HEK293T (cell line): Measurements from ENCODE around the gene BRD7.

Experiments
- FOXA1 ChIP-seq: fragments of 450-650 bp; IDR thresholded peaks from 2 replicates; pipeline ENCODE4 v1.6.1; 2016; ENCODE audit warnings: mild to moderate bottlenecking
- FOXK2 ChIP-seq: fragments of 450-650 bp; IDR thresholded peaks from 2 replicates; pipeline ENCODE4 v1.6.1; 2016; ENCODE audit warnings: mild to moderate bottlenecking
- FOXM1 ChIP-seq: fragments of 450-650 bp; IDR thresholded peaks from 2 replicates; pipeline ENCODE4 v1.6.1; 2017; ENCODE audit warnings: mild to moderate bottlenecking, borderline replicate concordance
- HDGF ChIP-seq: fragments of 450-650 bp; IDR thresholded peaks from 2 replicates; pipeline ENCODE4 v1.6.1; 2017; ENCODE audit warnings: antibody characterized with exemption, borderline replicate concordance
- L3MBTL2 ChIP-seq: fragments of 450-650 bp; conservative IDR thresholded peaks from 2 replicates; pipeline ENCODE4 v1.6.1; 2016; ENCODE audit warnings: mild to moderate bottlenecking
- NFRKB ChIP-seq: fragments of 450-650 bp; IDR thresholded peaks from 2 replicates; pipeline ENCODE4 v1.6.1; 2016; ENCODE audit warnings: mild to moderate bottlenecking, moderate library complexity
- SP1 ChIP-seq: fragments of 450-650 bp; IDR thresholded peaks from 2 replicates; pipeline ENCODE4 v1.6.1; 2017
- ZNF384 ChIP-seq: fragments of 450-650 bp; IDR thresholded peaks from 2 replicates; pipeline ENCODE4 v1.6.1; 2016
- TF ChIP-seq, protein P1 (sequence below): fragments of 450-650 bp; IDR thresholded peaks from 2 replicates; pipeline ENCODE4 v1.6.1; 2016

GRCh38 chr16:50314665-50315064 lies 54.1 kb downstream of the BRD7 start:
- TF ChIP-seq FOXK2 (no peak), FOXM1 (no peak), FOXA1 (no peak), SP1 (no peak), L3MBTL2 (no peak), HDGF (no peak), ZNF384 (no peak), NFRKB (no peak)
- TF ChIP-seq, protein P1, sequence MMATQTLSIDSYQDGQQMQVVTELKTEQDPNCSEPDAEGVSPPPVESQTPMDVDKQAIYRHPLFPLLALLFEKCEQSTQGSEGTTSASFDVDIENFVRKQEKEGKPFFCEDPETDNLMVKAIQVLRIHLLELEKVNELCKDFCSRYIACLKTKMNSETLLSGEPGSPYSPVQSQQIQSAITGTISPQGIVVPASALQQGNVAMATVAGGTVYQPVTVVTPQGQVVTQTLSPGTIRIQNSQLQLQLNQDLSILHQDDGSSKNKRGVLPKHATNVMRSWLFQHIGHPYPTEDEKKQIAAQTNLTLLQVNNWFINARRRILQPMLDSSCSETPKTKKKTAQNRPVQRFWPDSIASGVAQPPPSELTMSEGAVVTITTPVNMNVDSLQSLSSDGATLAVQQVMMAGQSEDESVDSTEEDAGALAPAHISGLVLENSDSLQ, result no peak
